ENCODE results near the gene RNF157.

DNA sequence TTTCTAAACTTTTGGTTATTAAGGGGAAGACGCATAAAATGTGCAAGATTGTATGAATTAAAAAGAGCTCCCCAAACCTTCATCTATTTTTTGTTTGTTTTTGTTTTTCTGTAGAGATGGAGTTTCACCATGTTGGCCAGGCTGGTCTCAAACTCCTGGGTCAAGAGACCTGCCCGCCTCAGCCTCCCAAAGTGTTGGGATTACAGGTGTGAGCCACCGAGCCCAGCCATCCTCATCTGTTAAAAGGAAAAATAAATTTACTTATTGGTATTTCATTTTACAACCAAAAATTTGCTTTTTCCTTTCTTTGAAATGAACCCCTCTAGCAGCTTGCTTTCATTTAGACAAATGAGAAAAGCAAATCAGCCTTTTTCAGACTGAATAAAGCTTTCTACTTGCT, 23.2 kb downstream of the RNF157 start:
- TF ChIP-seq, protein P1, sequence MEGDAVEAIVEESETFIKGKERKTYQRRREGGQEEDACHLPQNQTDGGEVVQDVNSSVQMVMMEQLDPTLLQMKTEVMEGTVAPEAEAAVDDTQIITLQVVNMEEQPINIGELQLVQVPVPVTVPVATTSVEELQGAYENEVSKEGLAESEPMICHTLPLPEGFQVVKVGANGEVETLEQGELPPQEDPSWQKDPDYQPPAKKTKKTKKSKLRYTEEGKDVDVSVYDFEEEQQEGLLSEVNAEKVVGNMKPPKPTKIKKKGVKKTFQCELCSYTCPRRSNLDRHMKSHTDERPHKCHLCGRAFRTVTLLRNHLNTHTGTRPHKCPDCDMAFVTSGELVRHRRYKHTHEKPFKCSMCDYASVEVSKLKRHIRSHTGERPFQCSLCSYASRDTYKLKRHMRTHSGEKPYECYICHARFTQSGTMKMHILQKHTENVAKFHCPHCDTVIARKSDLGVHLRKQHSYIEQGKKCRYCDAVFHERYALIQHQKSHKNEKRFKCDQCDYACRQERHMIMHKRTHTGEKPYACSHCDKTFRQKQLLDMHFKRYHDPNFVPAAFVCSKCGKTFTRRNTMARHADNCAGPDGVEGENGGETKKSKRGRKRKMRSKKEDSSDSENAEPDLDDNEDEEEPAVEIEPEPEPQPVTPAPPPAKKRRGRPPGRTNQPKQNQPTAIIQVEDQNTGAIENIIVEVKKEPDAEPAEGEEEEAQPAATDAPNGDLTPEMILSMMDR (IDR thresholded peaks at IDR 0.05), result no peak
- TF ChIP-seq POLR2AphosphoS5 (IDR thresholded peaks at IDR 0.05), result no peak
